Trophoblast cell (in vitro differentiated cells and primary cell): Measurements from ENCODE around the gene RNF40.

ENCODE experiments used
- DNase-seq, 2 donors: peaks; one replicate each; pipeline ENCODE4 v3.0.0-alpha.2; 2016
- H2AFZ ChIP-seq: 2 replicates; pipeline ENCODE4 v1.6.1; 2013; ENCODE audit warnings: low read length, moderate library complexity, mild to moderate bottlenecking; ENCODE audit not compliant: insufficient read depth, poor library complexity
- H2AK5ac ChIP-seq: 2 replicates; pipeline ENCODE4 v1.6.1; 2013; ENCODE audit warnings: mild to moderate bottlenecking, low read length
- H2BK120ac ChIP-seq: 2 replicates; pipeline ENCODE4 v1.6.1; 2013; ENCODE audit warnings: low read length, mild to moderate bottlenecking, moderate library complexity; ENCODE audit not compliant: insufficient read depth, poor library complexity
- H2BK12ac ChIP-seq: 2 replicates; pipeline ENCODE4 v1.6.1; 2013; ENCODE audit warnings: mild to moderate bottlenecking, low read length, moderate library complexity
- H2BK5ac ChIP-seq: 2 replicates; pipeline ENCODE4 v1.6.1; 2013; ENCODE audit warnings: low read length, low read depth, moderate library complexity, mild to moderate bottlenecking; ENCODE audit not compliant: poor library complexity
- H3K14ac ChIP-seq: 2 replicates; pipeline ENCODE4 v1.6.1; 2013; ENCODE audit warnings: mild to moderate bottlenecking, low read length
- H3K18ac ChIP-seq: 2 replicates; pipeline ENCODE4 v1.6.1; 2013; ENCODE audit warnings: mild to moderate bottlenecking, low read length
- H3K23ac ChIP-seq: 2 replicates; pipeline ENCODE4 v1.6.1; 2013; ENCODE audit warnings: low read length
- H3K27ac ChIP-seq: 2 replicates; pipeline ENCODE4 v1.5.1; 2013; ENCODE audit warnings: low read depth, mild to moderate bottlenecking, inconsistent platforms, low read length, moderate library complexity
- H3K27me3 ChIP-seq: 2 replicates; pipeline ENCODE4 v1.6.1; 2013; ENCODE audit warnings: inconsistent platforms, mild to moderate bottlenecking, low read length, moderate library complexity; ENCODE audit not compliant: insufficient read depth
- H3K36me3 ChIP-seq, 2 experiments: 1 replicate in 1 of 2; 2 replicates in 1 of 2; pipeline ENCODE4 v1.6.1; 2013; ENCODE audit warnings: low read length in 2 of 2, mild to moderate bottlenecking in 2 of 2, moderate library complexity in 1 of 2; ENCODE audit not compliant: insufficient read depth in 2 of 2, control insufficient read depth in 1 of 2
- H3K4ac ChIP-seq: 2 replicates; pipeline ENCODE4 v1.6.1; 2013; ENCODE audit warnings: low read depth, mild to moderate bottlenecking, low read length, moderate library complexity
- H3K4me1 ChIP-seq, 2 experiments: 1 replicate in 1 of 2; 2 replicates in 1 of 2; pipeline ENCODE4 v1.6.1; 2013; ENCODE audit warnings: low read length in 2 of 2, mild to moderate bottlenecking in 2 of 2, moderate library complexity in 1 of 2; ENCODE audit not compliant: insufficient read depth in 2 of 2, control insufficient read depth in 1 of 2
- H3K4me2 ChIP-seq: 2 replicates; pipeline ENCODE4 v1.6.1; 2013; ENCODE audit warnings: inconsistent platforms, mild to moderate bottlenecking, low read length, moderate library complexity
- H3K4me3 ChIP-seq: 2 replicates; pipeline ENCODE4 v1.5.1; 2013; ENCODE audit warnings: mild to moderate bottlenecking, low read depth, low read length, inconsistent platforms
- H3K79me1 ChIP-seq: one replicate; pipeline ENCODE4 v1.6.1; 2013; ENCODE audit warnings: low read length
- H3K79me2 ChIP-seq: 2 replicates; pipeline ENCODE4 v1.6.1; 2013; ENCODE audit warnings: low read length, mild to moderate bottlenecking; ENCODE audit not compliant: control insufficient read depth, insufficient read depth, poor library complexity
- H3K9ac ChIP-seq: 2 replicates; pipeline ENCODE4 v1.6.1; 2013; ENCODE audit warnings: mild to moderate bottlenecking, low read length
- H3K9me3 ChIP-seq: 2 replicates; pipeline ENCODE4 v1.6.1; 2013; ENCODE audit warnings: low read depth, mild to moderate bottlenecking, control low read depth, inconsistent platforms, low read length; ENCODE audit not compliant: insufficient read depth
- H4K12ac ChIP-seq: 2 replicates; pipeline ENCODE4 v1.6.1; 2013; ENCODE audit warnings: low read depth, mild to moderate bottlenecking, low read length, moderate library complexity
- H4K8ac ChIP-seq: 2 replicates; pipeline ENCODE4 v1.6.1; 2013; ENCODE audit warnings: low read depth, mild to moderate bottlenecking, low read length, moderate library complexity
- H4K91ac ChIP-seq: one replicate; pipeline ENCODE4 v1.6.1; 2013; ENCODE audit warnings: low read depth, mild to moderate bottlenecking, low read length, moderate library complexity
- WGBS: extraction: QIAGEN DNeasy Blood & Tissue Kit; methylation state at CpG from one replicate; pipeline ENCODE4 v1.1.7; 2013; ENCODE audit warnings: missing lambda C conversion rate; ENCODE audit not compliant: insufficient read length, insufficient coverage; ENCODE audit errors: extremely low coverage; 5-methylcytosine and 5-hydroxymethylcytosine counted together

RNF40 gene

GRCh38 chr16:30747799-30748633 is 14.1 kb upstream of the RNF40 start, which contains the start of gene PHKG2:
TSS of gene PHKG2 (plus strand) at chr16:30748425. CDS start at chr16:30748821, 396 bp downstream.
- Histone ChIP-seq H2BK12ac (no peak within 1 kb of the TSS), H3K14ac (peak within 1 kb of the TSS; percentile 73), H3K4me3 (peak within 1 kb of the TSS; percentile 90), H3K27me3 (no peaks in the 10 kb centered on the region), H3K18ac (peak within 1 kb of the TSS; percentile 72), H3K23ac (no peak within 1 kb of the TSS), H2BK5ac (peak within 1 kb of the TSS; percentile 52), H4K12ac (peak within 1 kb of the TSS; percentile 84), H3K4me2 (peak within 1 kb of the TSS; percentile 77), H3K27ac (peak within 1 kb of the TSS; percentile 70), H2AK5ac (peak within 1 kb of the TSS; percentile 16), H3K4ac (peak within 1 kb of the TSS; percentile 65), H4K8ac (peak within 1 kb of the TSS; percentile 91), H2BK120ac (peak within 1 kb of the TSS; percentile 49), H3K79me1 (peaks cover 6% of the 10 kb centered on the region), H3K79me2 (peaks cover 8% of the 10 kb centered on the region), H2AFZ (peak within 1 kb of the TSS; percentile 50), H3K9ac (peak within 1 kb of the TSS; percentile 91), H3K9me3 (no peaks in the 10 kb centered on the region), H4K91ac (peak within 1 kb of the TSS; percentile 69), H3K36me3 (peaks cover 27 to 38% of the 10 kb centered on the region in 2 experiments), H3K4me1 (peaks cover 0 to 4% of the 10 kb centered on the region in 2 experiments)
- DNase-seq, result peak; percentile 100
- WGBS, result no CpG with 5 or more reads among the region's 60 CpGs

GRCh38 chr16:30748634-30749445 is 13.3 kb upstream of the RNF40 start:
- H3K4me1 ChIP-seq, result peaks cover 0 to 4% of the 10 kb centered on the region in 2 experiments
- H3K14ac ChIP-seq, result peak overlapping the region; percentile 28
- H3K23ac ChIP-seq, result no peak overlapping the region
- H3K4me3 ChIP-seq, result peak overlapping the region; percentile 90
- no peak overlapping the region for H2BK12ac ChIP-seq
- peak overlapping the region; percentile 8 for H2BK120ac ChIP-seq
- H3K79me2 ChIP-seq, result peaks cover 8% of the 10 kb centered on the region
- H3K4ac ChIP-seq, result peak overlapping the region; percentile 65
- WGBS, result no CpG with 5 or more reads among the region's 36 CpGs
- H4K12ac ChIP-seq, result no peak overlapping the region
- H2BK5ac ChIP-seq, result peak overlapping the region; percentile 29
- peak; percentile 50 to 57 for DNase-seq
- peaks cover 6% of the 10 kb centered on the region for H3K79me1 ChIP-seq
- peak overlapping the region; percentile 13 for H3K18ac ChIP-seq
- H4K91ac ChIP-seq, result peak overlapping the region; percentile 53
- H2AK5ac ChIP-seq, result no peak overlapping the region
- peak overlapping the region; percentile 91 for H3K9ac ChIP-seq
- H3K9me3 ChIP-seq, result no peaks in the 10 kb centered on the region
- peak overlapping the region; percentile 44 for H4K8ac ChIP-seq
- no peak overlapping the region for H2AFZ ChIP-seq
- H3K27me3 ChIP-seq, result no peaks in the 10 kb centered on the region
- H3K4me2 ChIP-seq, result peak overlapping the region; percentile 77
- peaks cover 32 to 40% of the 10 kb centered on the region in 2 experiments for H3K36me3 ChIP-seq
- H3K27ac ChIP-seq, result peak overlapping the region; percentile 68

GRCh38 chr16:30750201-30750600 is 11.9 kb upstream of the RNF40 start:
- no peak overlapping the region for H4K12ac ChIP-seq
- no peak overlapping the region for H3K9ac ChIP-seq
- H3K18ac ChIP-seq, result peak overlapping the region; percentile 27
- H3K14ac ChIP-seq, result no peak overlapping the region
- H3K4me2 ChIP-seq, result no peak overlapping the region
- H3K9me3 ChIP-seq, result no peaks in the 10 kb centered on the region
- no peak overlapping the region for H2AFZ ChIP-seq
- no CpG with 5 or more reads among the region's 4 CpGs for WGBS
- no peak overlapping the region for H2BK120ac ChIP-seq
- H3K79me1 ChIP-seq, result peaks cover 6% of the 10 kb centered on the region
- H3K27me3 ChIP-seq, result no peaks in the 10 kb centered on the region
- no peak overlapping the region for H4K8ac ChIP-seq
- H2BK12ac ChIP-seq, result no peak overlapping the region
- no peak overlapping the region for H2BK5ac ChIP-seq
- no peak overlapping the region for H2AK5ac ChIP-seq
- H3K23ac ChIP-seq, result no peak overlapping the region
- H3K27ac ChIP-seq, result no peak overlapping the region
- DNase-seq, result no peak
- no peak overlapping the region for H4K91ac ChIP-seq
- H3K36me3 ChIP-seq, result peaks cover 34 to 41% of the 10 kb centered on the region in 2 experiments
- peak overlapping the region; percentile 27 for H3K4ac ChIP-seq
- no peak overlapping the region for H3K4me3 ChIP-seq
- H3K79me2 ChIP-seq, result peaks cover 8% of the 10 kb centered on the region
- H3K4me1 ChIP-seq, result peaks cover 0 to 4% of the 10 kb centered on the region in 2 experiments

- Histone ChIP-seq H2AK5ac (no peak overlapping the region), H2BK120ac (no peak overlapping the region), H3K79me1 (peaks cover 6% of the 10 kb centered on the region), H4K12ac (peak overlapping the region; percentile 2), H3K36me3 (peaks cover 39 to 42% of the 10 kb centered on the region in 2 experiments), H2BK12ac (no peak overlapping the region), H2BK5ac (no peak overlapping the region), H3K9me3 (no peaks in the 10 kb centered on the region), H4K91ac (no peak overlapping the region), H3K4me2 (no peak overlapping the region), H3K14ac (no peak overlapping the region), H3K18ac (peak overlapping the region; percentile 33), H3K27me3 (no peaks in the 10 kb centered on the region), H3K27ac (no peak overlapping the region), H4K8ac (no peak overlapping the region), H2AFZ (no peak overlapping the region), H3K4me3 (no peak overlapping the region), H3K23ac (no peak overlapping the region), H3K79me2 (peaks cover 8% of the 10 kb centered on the region), H3K9ac (no peak overlapping the region), H3K4me1 (peaks cover 0 to 4% of the 10 kb centered on the region in 2 experiments), H3K4ac (no peak overlapping the region)
- WGBS, result no CpG with 5 or more reads among the region's 20 CpGs
- no peak for DNase-seq
Measured at GRCh38 chr16:30750876-30751465, 11.2 kb upstream of the RNF40 start.
